Stomach smooth muscle (tissue), 2 donors: Measurements from ENCODE around the gene SLC12A5.

Experiments used
- H3K27ac ChIP-seq: one replicate; pipeline ENCODE4 v1.7.0; 2013; ENCODE audit warnings: mild to moderate bottlenecking, low read length, inconsistent platforms
- H3K27me3 ChIP-seq, 2 donors: one replicate each; pipeline ENCODE4 v1.7.0; 2013; ENCODE audit warnings: low read length in 2 of 2; ENCODE audit not compliant: insufficient read depth in 2 of 2, control insufficient read depth in 1 of 2
- H3K36me3 ChIP-seq, 2 donors: one replicate each; pipeline ENCODE4 v1.7.0; 2013; ENCODE audit warnings: low read length in 2 of 2; ENCODE audit not compliant: control insufficient read depth in 2 of 2, insufficient read depth in 2 of 2
- H3K4me1 ChIP-seq: one replicate; pipeline ENCODE4 v1.7.0; 2013; ENCODE audit warnings: low read length; ENCODE audit not compliant: control insufficient read depth, insufficient read depth
- H3K4me3 ChIP-seq, 2 donors: one replicate each; pipeline ENCODE4 v1.7.0; 2013; ENCODE audit warnings: low read length in 2 of 2
- H3K9ac ChIP-seq, 2 donors: one replicate each; pipeline ENCODE4 v1.7.0; 2013; ENCODE audit warnings: low read length in 2 of 2, mild to moderate bottlenecking in 1 of 2
- H3K9me3 ChIP-seq, 2 donors: one replicate each; pipeline ENCODE4 v1.7.0; 2013; ENCODE audit warnings: low read length in 2 of 2; ENCODE audit not compliant: control insufficient read depth in 2 of 2
- donor health status: healthy.
- donor health status: Pancreatic carcinoma.

Gene SLC12A5

GRCh38 chr20:46017272-46017671 is 11.7 kb upstream of the SLC12A5 start:
- Histone ChIP-seq H3K9me3 (no peaks in the 10 kb centered on the region), H3K27me3 (peaks cover 53 to 80% of the 10 kb centered on the region in 2 donors), H3K36me3 (no peaks in the 10 kb centered on the region), H3K27ac (no peak overlapping the region), H3K9ac (no peak overlapping the region), H3K4me1 (peaks cover 7% of the 10 kb centered on the region), H3K4me3 (no peak overlapping the region)

DNA sequence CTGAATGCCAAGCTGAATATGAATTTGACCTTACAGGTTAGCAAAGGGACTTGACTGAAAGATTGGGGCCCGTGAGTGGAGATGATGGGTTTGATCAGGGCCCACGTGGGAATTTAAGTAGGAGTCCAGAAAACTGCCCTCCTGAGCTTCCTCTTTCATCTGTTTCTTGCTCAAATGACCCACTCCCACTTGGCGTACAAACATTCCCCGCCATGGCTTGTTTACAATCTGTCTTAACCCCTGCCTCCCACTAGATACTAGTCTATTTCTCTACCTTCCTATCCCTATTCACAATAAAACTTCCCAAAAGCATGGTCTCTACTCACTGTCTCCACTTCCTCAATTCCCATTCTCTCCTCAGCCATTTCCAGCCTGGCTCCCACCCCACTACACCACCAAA is 10.9 kb upstream of the SLC12A5 start:
- H3K4me3 ChIP-seq: no peak overlapping the region
- no peaks in the 10 kb centered on the region for H3K9me3 ChIP-seq
- no peak overlapping the region for H3K27ac ChIP-seq
- peaks cover 50 to 79% of the 10 kb centered on the region in 2 donors for H3K27me3 ChIP-seq
- no peaks in the 10 kb centered on the region for H3K36me3 ChIP-seq
- H3K4me1 ChIP-seq: peaks cover 12% of the 10 kb centered on the region
- no peak overlapping the region for H3K9ac ChIP-seq

GRCh38 chr20:46018611-46019010 is 10.4 kb upstream of the SLC12A5 start:
- H3K4me3 ChIP-seq: no peak overlapping the region
- no peak overlapping the region for H3K27ac ChIP-seq
- H3K9ac ChIP-seq: no peak overlapping the region
- no peaks in the 10 kb centered on the region for H3K36me3 ChIP-seq
- no peaks in the 10 kb centered on the region for H3K9me3 ChIP-seq
- peaks cover 48 to 79% of the 10 kb centered on the region in 2 donors for H3K27me3 ChIP-seq
- peaks cover 12% of the 10 kb centered on the region for H3K4me1 ChIP-seq

- Histone ChIP-seq H3K27ac (no peak overlapping the region), H3K36me3 (no peaks in the 10 kb centered on the region), H3K9me3 (no peaks in the 10 kb centered on the region), H3K4me3 (no peak overlapping the region), H3K4me1 (peaks cover 9% of the 10 kb centered on the region), H3K9ac (no peak overlapping the region), H3K27me3 (peaks cover 46 to 76% of the 10 kb centered on the region in 2 donors)
Measured at GRCh38 chr20:46020555-46020954, 8.5 kb upstream of the SLC12A5 start.

GRCh38 chr20:46021361-46022359 is 7.4 kb upstream of the SLC12A5 start:
- Histone ChIP-seq H3K27me3 (peaks cover 45 to 76% of the 10 kb centered on the region in 2 donors), H3K9ac (no peak overlapping the region), H3K9me3 (no peaks in the 10 kb centered on the region), H3K4me1 (peaks cover 9% of the 10 kb centered on the region), H3K4me3 (no peak overlapping the region), H3K36me3 (no peaks in the 10 kb centered on the region), H3K27ac (no peak overlapping the region)

GRCh38 chr20:46022411-46023147 is 6.4 kb upstream of the SLC12A5 start:
- Histone ChIP-seq H3K27ac (no peak overlapping the region), H3K9me3 (no peaks in the 10 kb centered on the region), H3K4me1 (peaks cover 9% of the 10 kb centered on the region), H3K9ac (no peak overlapping the region), H3K27me3 (peaks cover 53 to 76% of the 10 kb centered on the region in 2 donors), H3K4me3 (peak overlapping the region in 1 of 2 donors; percentile 29), H3K36me3 (no peaks in the 10 kb centered on the region)

DNA sequence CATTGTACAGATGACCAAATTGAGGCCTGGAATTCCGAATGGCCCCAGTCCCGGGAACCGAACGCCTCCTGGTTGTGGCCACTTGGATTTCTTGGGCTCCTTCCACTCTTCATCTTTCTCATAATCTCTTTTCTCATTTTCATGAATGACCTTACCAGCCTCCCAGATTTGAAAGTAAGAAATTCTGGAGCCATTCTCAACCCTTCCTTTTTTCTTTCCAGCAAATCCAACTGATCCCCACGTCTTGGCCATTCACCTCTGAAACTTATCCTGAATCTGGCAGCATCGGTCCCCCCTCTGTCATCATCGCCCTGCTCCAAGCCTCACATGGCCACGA is 5.9 kb upstream of the SLC12A5 start:
- Histone ChIP-seq H3K4me3 (no peak overlapping the region), H3K4me1 (peaks cover 9% of the 10 kb centered on the region), H3K36me3 (no peaks in the 10 kb centered on the region), H3K9me3 (no peaks in the 10 kb centered on the region), H3K9ac (no peak overlapping the region), H3K27me3 (peaks cover 55 to 76% of the 10 kb centered on the region in 2 donors), H3K27ac (no peak overlapping the region)

DNA sequence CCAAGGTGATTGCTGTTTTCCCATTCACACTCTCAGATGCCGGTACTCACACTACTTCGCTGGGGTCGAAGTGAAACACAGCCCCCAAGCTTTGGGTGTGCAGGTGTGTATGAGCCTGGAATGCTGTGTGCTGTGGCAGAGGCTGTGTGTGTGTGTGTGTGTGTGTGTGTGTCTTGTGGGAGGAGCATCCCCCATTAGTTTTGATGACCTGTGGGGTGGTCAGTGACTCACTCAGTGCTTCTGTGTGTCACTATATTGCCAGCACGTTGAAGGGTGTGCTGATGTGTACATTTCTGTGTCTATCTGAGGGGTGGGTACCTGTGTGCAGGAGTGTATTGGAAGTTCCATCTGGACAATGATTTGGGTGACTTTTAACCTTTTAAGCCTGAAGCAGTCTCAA is 5.0 kb upstream of the SLC12A5 start:
- Histone ChIP-seq H3K4me3 (no peak overlapping the region), H3K9me3 (no peaks in the 10 kb centered on the region), H3K27me3 (peaks cover 49 to 81% of the 10 kb centered on the region in 2 donors), H3K9ac (no peak overlapping the region), H3K4me1 (peaks cover 9% of the 10 kb centered on the region), H3K36me3 (no peaks in the 10 kb centered on the region), H3K27ac (no peak overlapping the region)

DNA sequence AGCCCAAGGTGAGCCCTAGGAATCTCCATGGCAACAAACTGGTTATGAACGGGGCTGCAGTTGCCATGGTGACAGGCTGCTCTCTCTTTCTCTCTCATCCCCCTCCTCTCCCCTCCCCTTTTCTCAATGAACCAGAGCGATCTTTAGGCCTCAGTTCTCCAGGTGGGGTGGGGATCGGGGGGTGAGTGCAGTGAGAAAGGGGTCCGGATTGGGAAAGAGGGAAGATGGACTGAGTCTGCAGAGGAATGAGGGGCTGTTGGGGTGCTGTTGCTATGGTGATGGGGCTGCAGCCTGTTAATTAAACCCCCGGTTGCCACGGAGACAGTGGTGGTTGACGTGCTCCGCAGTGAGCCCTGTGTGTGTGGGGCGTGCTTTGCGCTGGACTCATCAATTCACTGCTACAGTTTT is 3.6 kb upstream of the SLC12A5 start:
- Histone ChIP-seq H3K27me3 (peaks cover 50 to 84% of the 10 kb centered on the region in 2 donors), H3K9ac (no peak overlapping the region), H3K27ac (no peak overlapping the region), H3K4me3 (no peak overlapping the region), H3K4me1 (peaks cover 9% of the 10 kb centered on the region), H3K9me3 (no peaks in the 10 kb centered on the region), H3K36me3 (no peaks in the 10 kb centered on the region)

DNA sequence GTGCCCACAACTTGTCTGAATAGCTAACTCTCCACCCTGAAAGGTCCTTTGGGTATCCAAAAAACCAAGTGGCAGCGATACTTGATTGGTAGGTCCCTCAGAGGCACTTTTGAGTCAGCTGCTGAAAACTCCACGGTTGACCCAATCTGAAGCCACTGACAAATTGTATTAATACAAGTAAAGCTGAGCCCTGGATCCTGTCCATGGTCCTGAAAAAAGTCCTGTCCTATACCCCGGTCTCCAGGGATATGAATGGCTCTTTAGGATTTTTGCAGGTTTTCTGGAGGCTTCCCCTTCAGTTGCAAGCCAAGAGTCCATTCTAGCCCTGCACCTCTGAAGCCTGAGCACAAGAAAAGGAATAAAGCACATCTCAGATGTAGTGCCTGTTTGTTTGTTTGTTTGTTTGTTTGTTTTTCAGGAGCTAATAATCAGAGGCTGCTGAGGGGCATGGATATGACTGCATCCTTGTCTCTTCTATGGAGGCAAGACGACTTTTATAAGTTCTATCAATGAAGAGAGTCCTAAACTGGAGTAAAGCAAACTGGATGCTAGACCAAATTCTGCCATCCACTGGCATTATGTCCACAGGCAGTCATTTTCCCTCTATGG is 1.7 kb upstream of the SLC12A5 start:
- H3K9me3 ChIP-seq: no peaks in the 10 kb centered on the region
- H3K4me1 ChIP-seq: peaks cover 6% of the 10 kb centered on the region
- H3K27ac ChIP-seq: no peak overlapping the region
- H3K27me3 ChIP-seq: peaks cover 52 to 84% of the 10 kb centered on the region in 2 donors
- H3K9ac ChIP-seq: no peak overlapping the region
- no peaks in the 10 kb centered on the region for H3K36me3 ChIP-seq
- H3K4me3 ChIP-seq: no peak overlapping the region
